Renal cortical epithelial cell (primary cell): ENCODE measurements around the gene DLK1. TPM values are rescaled to one million over a fixed set of nuclear protein-coding genes. Genes with fewer than 3 reads are reported as not detected.

ENCODE experiments used
- DNase-seq: peaks from one replicate; pipeline ENCODE4 v3.0.0-alpha.2; 2011; ENCODE audit warnings: low read depth
- total RNA-seq: library from RNA; depleted of rRNA; stranded (reverse); fragments of >200 nt; gene quantifications from 2 replicates; pipeline ENCODE4 v1.2.3, GENCODE V29; 2014

DLK1 gene
- total RNA-seq, 1 donor from 2014 or later: not detected

DNA sequence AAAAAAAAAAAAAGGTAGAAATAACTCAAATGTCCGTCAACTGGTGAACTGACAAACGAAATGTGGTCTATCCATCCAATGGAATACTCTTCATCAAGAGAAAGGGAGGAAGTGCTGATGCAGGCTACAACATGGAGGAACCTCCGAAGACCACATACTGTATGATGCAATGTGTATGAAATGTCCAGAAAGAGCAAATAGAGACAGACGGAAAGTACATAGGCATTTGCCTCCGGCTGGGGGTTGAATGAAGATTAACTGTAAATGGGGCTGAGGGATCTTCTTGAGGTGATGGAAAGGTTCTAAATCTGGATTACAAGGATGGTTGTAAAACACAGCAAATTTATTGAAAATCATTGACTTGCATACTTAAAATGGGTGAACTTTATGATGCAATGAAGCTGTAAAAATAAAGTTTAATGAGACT is 35.4 kb downstream of the DLK1 start:
- DNase-seq: no peak

DNA sequence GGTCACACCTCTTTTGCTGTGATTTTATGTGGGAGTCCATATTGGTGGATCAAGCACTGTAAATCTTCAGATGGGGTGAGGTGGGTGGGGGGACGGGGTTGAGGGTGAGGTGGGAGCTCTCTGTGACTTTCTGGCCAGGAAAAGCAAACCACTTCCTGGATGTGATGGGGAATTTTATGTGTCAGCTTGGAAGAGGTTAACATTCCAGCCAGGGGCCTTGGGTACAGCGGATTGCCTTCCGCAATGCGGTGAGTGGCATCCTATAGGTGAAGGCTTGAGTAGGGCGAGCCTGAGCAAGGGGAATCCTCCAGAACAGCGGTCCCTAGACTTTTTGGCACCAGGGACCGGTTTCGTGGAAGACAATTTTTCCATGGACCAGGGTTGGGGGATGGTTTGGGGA is 36.2 kb downstream of the DLK1 start:
- no peak for DNase-seq

DNA sequence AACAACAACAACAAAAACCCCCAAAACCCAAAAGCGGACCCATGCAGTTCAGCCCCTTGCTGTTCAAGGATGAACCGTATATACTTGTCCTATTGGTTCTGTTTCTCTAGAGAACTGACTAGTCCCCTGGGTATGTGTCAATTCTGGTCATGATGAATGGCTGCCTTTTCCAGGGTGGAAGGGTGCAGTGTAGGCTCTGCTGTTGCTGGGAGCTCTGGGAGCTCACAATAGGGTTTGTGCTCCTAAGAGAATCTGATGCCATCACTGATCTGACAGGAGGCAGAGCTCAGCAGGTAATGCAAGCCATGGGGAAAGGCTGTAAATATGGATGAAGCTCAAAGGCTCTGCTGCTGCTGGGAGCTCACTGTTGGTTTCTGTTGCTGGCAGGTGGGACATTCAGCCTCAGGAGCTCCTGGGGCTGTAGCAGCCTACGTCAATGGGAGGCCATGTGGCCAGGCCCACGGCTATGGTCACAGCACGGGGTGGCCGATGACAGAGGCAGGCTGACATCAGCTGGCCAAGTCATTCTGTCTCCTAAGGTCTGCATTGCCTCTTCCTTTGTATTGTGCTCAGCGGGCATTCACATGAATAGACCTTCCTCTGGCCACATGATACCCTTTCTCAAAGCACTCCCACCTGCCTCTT is 37.9 kb downstream of the DLK1 start:
- no peak for DNase-seq

DNA sequence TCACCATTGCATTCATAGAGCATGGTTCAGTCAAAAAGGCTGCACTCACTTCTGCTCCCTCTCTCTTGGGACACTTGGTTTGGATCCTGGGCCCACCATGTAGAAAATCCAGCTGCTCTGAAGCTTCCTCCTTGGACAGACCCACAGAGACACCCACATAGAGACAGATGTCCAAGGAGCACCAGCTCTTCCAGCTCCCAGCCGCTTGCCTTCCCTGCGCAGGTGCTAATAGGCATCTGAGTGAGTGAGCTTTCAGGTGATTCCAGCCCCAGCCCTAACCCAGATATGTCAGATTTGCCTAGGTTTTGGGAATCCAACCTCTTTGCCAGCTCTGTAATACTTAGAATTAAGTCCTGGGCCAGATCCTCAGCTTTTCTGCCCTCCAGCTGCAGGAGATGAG is 38.6 kb downstream of the DLK1 start:
- DNase-seq: no peak

DNA sequence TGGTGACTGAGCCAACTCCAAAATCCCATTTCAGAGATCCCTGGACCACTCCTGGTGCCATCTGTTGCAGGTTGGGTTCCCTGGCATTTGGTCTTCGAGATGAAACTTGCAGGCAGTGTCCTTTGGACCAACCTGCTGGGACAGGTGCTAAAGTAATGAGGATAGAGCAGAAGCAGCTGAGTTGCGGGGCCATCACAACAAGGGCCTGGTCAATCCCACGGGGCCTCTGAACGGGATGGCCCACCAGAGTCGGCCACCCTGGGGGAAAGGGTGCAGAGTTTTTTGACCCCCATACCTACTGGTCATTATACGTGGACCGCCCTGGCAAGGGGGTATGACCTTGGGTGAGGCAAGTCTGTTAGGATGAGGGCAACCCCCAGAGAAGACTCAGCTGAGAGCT is 39.3 kb downstream of the DLK1 start:
- no peak for DNase-seq

DNA sequence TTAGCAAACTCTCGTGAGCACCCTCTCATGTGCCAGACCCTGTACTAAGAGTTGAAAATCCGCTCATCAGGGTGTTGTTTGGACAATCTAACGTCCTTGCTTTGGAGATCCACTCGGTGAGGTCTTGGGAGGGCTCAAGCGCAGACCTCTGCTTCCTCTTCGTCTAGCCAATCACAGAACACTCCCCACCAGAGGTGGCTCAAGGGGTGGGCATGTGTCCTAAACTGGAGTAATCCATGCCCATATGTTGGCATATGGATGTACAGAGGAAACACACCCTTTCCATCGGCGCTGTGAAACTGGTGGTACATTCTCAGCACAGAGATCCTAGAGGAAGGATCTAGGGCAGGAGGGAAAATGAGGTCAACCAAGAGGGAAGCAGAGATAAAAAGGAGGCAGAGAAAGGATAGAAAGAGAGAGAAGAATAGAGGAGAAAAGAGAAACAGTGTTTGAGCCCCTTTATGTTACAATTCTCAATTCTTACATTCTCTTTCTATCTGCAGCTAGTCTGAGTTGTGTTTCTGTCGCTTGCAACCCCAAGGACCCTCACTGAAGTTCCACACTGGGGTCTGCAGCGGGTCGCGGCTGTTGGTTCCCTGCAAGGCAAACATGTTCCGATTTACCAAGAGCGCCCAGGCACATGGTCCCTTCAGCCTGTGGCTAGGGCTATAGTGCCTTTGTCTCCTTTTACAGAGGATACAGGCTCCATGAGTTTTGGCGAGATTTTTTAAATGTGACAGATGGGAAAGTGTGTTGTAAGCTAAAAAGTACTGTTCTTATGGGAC is 40.5 kb downstream of the DLK1 start:
- no peak for DNase-seq

DNA sequence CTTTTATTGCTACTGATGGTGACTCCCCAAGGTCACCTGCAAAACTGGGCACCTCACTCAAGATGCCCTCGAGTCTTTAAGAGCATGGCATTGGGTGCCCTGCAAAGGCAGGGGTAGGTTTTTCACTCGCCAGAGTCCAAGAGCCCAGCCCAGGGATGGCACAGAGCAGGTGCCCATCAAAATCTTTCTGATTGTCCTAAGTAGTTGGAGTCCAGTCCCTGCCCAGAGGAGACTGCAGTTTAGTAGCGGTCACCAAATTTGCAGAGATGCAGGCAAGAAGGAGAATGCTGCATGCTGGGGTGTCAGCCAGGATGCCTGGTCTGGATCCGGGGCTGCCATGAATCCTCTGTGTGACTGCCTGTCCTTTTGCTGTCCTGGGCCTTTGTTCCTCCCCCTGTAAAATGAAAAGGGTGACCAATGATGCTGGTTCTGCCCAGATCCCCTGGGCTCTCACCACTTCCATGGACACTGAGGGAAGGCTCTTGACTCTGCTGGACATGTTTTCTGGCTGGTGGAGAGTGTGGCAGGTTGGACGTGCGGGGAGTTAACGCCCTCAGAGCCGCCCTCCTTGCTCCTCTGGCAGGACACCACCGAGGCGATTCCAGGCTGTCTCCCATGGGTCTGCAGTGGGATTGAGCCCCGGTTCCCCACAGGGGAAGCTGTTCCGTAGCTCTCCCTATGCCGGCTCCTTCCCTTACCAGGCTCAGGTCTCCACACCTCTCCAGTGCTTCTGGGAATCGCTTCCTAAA is 41.3 kb downstream of the DLK1 start:
- no peak for DNase-seq

DNA sequence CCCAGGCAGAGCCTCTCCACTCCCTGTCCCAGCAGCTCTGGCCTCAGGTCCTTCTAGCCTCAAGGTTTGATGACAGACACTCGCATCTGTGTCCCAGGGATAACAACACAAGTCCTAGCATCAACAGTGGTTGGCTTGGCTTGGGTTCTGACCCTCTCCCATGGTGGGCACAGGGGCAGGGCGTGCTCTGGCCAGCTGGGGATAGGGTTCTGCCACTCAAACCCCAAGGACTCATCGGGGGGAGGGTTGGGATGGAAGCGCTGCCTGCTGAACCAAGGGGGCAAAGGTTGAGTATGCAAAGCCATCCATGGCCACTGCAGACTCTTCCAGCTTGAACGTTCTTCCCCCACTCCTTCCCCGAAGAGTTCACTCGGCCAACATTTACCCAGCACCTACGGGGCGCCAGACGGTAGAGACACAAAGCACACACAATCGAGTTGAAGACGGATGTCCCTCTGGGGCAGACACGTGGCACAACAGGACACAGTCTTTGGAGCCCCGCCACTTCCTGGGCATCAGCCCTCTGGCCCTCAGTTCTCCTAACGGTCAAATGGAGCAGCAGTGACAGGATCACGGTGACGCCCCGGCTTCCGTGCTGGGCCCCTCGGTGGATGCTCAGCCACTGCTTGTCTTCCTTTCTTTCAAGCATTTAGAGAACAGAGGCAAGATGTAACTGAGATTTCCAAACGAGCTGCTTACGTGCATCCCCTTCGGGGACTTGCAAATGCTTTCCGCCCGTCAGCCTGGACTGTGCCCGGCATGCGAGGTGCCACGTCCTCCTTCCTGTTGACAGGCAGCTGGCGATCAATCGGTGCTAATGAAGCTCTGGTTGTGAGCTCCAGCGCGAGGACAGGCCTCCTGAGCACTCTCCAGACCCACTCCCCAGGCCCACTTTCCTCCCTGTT is 42.6 kb downstream of the DLK1 start:
- no peak for DNase-seq

DNA sequence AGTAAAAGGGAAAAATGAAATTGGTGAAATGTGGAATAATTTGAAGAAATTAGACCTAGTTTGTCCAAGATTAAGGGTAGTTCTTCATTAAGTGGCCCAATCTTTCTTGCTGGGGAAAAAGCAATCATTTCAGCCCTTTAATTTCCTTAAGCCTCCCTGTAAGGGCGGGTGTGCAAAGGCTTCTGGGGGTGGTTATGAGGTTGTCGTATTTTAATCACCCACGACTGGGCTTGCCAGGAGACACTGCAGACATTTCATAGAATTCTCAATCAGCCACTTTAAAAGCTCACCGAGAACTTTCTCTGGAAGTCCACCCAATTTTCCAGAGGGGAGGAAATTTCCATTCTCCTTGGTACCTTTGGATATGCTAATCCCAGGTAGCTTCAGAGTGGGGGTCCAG is 43.4 kb downstream of the DLK1 start:
- no peak for DNase-seq

DNA sequence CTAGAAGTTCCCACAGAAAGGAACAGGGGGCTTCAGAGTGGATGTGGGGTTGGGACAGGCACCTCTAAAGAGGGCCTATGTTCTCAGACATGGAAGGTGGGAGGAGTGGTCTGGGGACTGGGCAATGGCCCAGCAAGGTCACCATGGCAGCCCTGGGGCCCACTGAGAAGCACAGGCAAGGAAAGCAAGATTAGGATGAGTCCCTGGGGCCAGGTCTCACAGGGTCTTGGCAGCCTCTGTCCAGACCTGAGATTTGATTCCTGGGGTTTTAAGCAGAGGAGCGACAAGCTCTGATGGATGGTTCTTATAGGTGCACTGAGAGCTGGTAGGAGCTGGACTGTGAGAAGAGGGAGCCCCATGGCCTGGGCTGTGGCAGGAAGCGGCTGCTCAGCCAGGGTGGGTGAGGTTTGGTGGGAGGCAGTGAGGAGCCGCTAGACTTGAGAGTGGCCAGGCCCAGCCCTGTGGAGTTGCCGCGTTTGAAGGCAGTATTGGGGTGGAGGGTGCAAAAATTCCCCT is 44.0 kb downstream of the DLK1 start:
- no peak for DNase-seq

DNA sequence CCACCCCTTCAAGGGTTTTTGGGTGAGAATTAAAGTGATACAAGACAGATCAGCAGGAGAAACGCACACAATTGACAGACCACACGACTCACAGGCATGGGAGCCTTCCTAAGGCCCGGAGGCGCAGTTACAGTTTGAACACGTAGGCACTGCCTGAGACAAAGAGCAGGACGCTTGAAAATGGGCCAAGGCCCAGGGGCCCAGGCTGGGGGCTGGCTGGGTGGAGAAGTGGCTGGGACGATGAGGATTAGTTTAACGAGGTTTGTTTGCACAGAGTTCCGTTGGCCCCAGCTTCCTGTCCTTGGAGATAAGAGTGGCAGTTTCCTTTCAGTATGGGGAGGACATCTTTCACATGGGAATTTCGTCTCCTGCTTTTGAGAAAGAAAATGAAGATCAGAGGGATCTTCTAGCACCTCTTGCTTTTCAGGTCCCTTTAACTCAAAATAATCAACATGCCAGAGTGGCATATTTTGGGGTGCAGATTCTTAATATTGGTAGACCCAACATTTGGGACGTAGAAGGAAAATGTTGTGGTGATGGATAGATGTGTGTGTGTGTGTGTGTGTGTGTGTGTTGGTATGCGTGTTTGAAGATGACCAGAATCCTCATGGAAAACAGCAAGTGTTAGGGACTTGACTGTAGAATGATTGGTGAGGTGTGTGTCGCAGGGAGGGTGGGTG is 44.6 kb downstream of the DLK1 start:
- no peak for DNase-seq

DNA sequence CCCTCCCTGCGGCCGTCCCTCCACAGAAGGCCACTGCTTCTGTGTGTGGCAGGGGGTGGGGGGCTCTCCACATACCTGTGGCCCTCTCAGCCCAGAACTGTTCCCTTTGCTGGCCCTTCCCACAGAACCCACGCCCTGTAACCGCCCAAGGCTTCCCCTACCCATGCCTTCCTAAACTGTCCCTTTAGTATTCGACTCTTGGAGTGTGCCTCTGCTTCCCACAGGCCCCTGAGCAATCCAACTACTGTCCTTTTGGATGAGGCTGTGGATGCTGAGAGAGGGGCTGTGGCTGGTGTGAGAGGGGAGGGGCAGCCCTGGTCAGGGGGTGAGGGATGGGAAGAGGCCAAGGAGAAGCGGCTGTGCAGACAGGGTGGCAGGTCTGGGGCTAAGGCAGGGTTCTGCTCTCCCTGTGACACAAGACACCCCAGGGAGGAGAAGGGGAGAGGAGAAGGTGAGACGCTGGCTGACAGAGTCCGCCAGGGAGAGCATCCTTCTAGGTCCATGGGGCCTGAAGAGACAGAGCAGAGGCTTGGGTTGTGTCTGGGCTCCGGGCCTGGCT is 46.0 kb downstream of the DLK1 start:
- no peak for DNase-seq

DNA sequence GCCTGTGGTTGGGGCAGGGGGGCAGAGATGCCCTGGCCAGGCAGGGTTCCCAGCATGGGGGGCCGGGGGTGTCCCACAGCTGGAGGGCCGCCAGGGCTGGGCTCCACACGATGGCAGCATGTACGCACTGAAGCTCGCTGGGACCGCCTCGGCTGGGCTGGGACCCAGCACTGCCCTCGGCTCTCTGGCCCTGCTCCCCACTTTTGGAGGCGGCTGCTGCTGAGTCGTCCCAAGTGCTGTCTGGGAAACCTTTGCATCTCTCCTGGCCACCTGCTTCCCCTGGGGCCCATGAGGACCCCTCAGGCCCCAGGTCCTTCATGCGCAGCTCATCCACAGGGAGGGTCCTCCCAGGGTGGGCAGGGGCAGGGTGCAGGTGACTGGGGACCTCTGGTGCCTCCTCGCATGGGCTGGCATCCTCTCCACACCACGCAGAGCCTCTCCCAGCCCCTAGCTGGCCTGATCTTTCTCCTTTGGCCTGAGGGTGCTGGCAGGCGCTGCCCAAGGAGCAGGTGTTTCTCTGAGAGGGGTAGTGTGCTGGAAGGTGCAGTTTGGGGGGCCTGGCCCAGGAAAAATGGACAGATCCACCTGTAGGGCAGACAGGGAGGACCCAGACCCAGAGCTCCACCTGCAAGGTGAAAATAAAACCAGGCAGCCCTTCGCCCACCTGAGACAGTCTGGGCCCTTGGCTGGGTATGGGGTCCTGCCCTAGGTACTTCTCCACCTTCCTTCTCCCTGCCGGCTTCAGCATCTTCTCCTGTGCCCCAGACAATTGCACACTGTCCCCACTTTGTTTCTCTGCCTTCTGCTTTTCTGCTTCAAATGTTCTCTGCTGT is 46.9 kb downstream of the DLK1 start:
- DNase-seq: no peak

DNA sequence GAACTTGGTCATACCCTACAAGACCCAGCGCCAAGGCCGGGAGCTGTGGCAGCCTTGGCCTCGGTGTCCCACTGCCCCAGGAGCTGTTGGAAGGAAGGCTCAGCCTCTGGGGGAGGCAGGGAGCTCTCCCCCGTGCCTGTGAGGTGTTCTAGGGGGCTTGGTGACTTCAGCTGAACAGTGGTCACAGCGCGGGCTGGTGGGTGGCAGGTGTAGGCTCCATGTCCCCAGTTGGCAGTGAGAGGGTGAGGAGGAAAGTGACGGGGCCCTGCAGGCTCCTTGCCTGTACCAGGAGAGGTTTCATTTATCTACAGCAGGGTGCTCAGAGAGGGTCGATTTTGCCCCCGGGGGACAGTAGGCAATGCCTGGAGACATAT is 47.5 kb downstream of the DLK1 start:
- DNase-seq: no peak

DNA sequence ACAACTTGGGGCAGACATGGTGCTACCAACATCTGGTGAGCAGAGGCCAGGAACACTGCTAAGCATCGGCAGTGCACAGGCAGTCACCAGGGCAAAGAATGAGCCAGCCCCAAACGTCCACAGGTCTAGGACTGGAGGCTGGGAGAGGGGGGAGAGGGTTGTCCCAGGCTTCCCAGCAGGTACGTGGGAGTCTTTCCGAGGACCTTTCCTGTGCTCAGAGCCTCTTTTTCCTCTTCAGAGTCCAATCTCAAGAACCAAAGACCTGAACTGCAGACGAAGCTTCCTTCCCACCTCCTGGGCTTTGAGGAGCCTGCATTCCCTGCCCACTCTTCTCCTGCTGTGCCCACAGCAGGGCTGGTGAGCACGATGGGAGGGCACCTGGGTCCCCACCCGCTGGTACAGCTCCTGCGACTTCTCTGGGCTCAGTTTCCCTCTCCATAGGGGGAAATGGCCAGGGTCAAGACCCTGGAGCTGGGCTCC is 48.7 kb downstream of the DLK1 start:
- DNase-seq: no peak

DNA sequence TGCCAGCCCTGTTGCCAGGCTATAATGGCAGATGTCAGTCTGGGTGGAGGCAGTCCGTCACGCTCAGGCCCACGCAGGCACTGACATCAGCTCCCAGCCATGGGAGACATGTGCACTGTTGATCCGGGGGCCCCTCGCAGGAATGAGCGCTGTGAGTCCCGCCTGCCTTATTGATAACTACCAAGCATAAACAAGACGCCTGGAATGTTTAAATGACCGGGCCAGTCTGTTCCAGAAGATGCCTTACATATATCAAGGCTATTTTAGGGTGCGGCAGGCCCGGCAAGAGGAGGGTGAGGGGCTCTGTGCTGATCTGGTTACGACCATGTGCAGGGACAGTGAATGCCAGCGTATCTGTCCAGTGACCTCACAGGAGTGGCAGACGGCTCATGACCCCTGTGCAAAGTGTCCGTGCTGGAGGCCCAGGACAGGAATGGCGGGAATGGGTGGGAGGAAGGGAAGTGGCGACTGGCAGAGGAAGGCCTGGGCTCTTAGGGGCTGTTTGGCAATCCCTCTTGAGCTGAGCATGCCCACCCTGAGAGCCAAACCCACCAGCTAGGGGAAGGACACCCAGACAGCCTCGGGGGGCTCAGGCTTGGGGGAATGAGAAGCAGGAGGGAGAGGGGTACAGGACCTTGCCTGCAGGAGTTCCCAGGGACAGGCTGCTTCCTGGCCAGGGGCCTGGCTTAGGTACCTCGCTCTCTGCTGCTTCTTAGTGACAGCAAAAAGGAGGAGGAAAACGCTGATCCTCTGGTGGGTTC is 49.3 kb downstream of the DLK1 start:
- no peak for DNase-seq

DNA sequence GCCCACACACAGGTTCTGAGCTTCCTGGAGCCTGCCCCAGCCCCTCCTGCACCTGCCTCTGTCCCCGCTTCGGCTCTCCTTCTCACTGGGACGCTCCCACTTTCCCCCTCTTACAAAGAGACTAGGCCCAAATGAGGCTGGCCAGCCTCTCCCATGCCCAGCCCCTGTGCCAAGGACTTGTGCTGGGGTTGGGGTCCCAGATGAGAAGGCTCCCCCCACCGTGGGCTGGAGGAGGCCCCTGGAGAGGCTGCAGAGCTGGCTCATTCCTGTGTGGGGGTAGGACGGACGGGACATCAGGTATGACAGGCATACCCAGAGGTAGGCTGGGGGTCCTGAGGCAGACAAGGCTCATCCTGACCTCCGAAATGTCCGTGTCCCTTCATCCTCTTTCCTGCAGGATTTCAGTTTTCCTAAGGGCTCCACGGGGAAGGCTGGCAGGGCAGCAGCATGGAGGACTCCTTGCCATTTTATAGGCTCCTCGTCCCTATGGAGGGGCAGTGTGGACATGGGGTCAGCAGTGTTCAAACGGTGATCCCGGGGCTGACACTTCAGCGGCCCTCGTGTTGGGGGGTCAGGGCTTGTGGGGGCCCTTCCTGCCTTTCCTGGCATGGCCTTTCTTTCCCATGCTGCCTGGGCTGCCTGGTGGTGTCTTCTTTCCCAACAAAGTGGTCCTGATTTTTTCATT is 50.1 kb downstream of the DLK1 start:
- no peak for DNase-seq

DNA sequence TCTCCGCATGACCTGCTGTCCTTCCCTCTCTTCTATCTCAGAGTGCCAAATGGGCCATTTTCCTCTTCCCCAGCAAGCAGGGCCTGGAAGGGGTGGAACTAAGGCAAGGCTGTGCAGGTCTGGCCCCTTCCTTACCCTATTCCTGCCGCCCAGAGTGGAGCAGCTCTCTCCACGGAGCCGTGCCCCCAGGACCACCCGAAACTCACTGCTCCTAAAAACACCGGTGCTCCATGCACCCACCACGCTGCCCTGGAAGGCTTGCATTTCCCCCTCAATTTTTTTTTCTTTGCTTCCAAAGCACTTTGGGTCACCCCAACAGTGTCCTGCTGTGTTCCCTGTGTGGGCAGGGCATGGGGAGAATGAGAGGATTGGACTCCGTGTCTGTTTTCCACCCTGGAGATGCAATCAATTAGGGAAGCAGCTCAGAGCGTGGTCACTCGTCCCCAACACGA is 50.7 kb downstream of the DLK1 start:
- DNase-seq: no peak
